HepG2 (cell line): Measurements from ENCODE around the gene NPDC1. TPM values are rescaled to one million over a fixed set of nuclear protein-coding genes. Genes with fewer than 3 reads are reported as not detected.

Experiments
- ARID2 ChIP-seq: sonication (generic); formaldehyde crosslinking; IDR thresholded peaks from 2 replicates; pipeline ENCODE4 v1.8.1; 2022; ENCODE audit warnings: mild to moderate bottlenecking, missing genetic modification reagents, borderline replicate concordance
- CC2D1A ChIP-seq: sonication (generic); formaldehyde crosslinking; IDR thresholded peaks from 2 replicates; pipeline ENCODE4 v1.8.1; 2023; ENCODE audit warnings: mild to moderate bottlenecking, missing genetic modification reagents
- CCDC6 ChIP-seq: sonication (generic); formaldehyde crosslinking; IDR thresholded peaks from 2 replicates; pipeline ENCODE4 v1.8.1; 2022; ENCODE audit warnings: mild to moderate bottlenecking, missing genetic modification reagents, moderate library complexity
- KLF9 ChIP-seq: IDR thresholded peaks from 2 replicates; pipeline ENCODE4 v1.6.1; 2016; ENCODE audit warnings: low read depth
- PCBP2 ChIP-seq: fragments of 200-400 bp; formaldehyde crosslinking; optimal IDR thresholded peaks from 2 replicates; pipeline ENCODE3; 2018; ENCODE audit warnings: low read length, low read depth; ENCODE audit not compliant: poor library complexity, severe bottlenecking
- PHF21A ChIP-seq: sonication (generic); formaldehyde crosslinking; IDR thresholded peaks from 2 replicates; pipeline ENCODE4 v1.5.0; 2020; ENCODE audit warnings: mild to moderate bottlenecking, missing genetic modification reagents
- TSC22D2 ChIP-seq: sonication (generic); formaldehyde crosslinking; IDR thresholded peaks from 2 replicates; pipeline ENCODE4 v1.5.1; 2020; ENCODE audit warnings: missing genetic modification reagents, mild to moderate bottlenecking, borderline replicate concordance
- ZFY ChIP-seq: sonication (generic); formaldehyde crosslinking; IDR thresholded peaks from 2 replicates; pipeline ENCODE4 v1.4.0; 2020; ENCODE audit warnings: missing genetic modification reagents
- ZNF329 ChIP-seq: sonication (generic); formaldehyde crosslinking; IDR thresholded peaks from 2 replicates; pipeline ENCODE4 v1.9.0; 2021; ENCODE audit warnings: low read depth, mild to moderate bottlenecking, missing genetic modification reagents
- ZNF350 ChIP-seq: sonication (generic); formaldehyde crosslinking; IDR thresholded peaks from 2 replicates; pipeline ENCODE4 v1.4.0; 2020; ENCODE audit warnings: mild to moderate bottlenecking, low read depth, missing genetic modification reagents, borderline replicate concordance
- ZNF557 ChIP-seq: sonication (generic); formaldehyde crosslinking; IDR thresholded peaks from 2 replicates; pipeline ENCODE4 v1.4.0; 2020; ENCODE audit warnings: missing genetic modification reagents
- ZNF614 ChIP-seq: IDR thresholded peaks from 2 replicates; pipeline ENCODE4 v1.6.1; 2018; ENCODE audit warnings: missing biosample characterization, missing genetic modification reagents, inconsistent platforms, borderline replicate concordance
- ZNF674 ChIP-seq: sonication (generic); formaldehyde crosslinking; IDR thresholded peaks from 2 replicates; pipeline ENCODE4 v1.5.0; 2020; ENCODE audit warnings: low read depth, mild to moderate bottlenecking, missing genetic modification reagents
- ZNF678 ChIP-seq: sonication (generic); formaldehyde crosslinking; IDR thresholded peaks from 2 replicates; pipeline ENCODE4 v1.4.0; 2020; ENCODE audit warnings: mild to moderate bottlenecking, missing genetic modification reagents
- ZNF816 ChIP-seq: sonication (generic); formaldehyde crosslinking; IDR thresholded peaks from 2 replicates; pipeline ENCODE4 v1.8.0; 2022; ENCODE audit warnings: missing genetic modification reagents, mild to moderate bottlenecking, borderline replicate concordance
- polyA plus RNA-seq, 8 experiments: library from polyadenylated mRNA; depleted of rRNA in 3 of 8; stranded (reverse) in 7 of 8; unstranded in 1 of 8; fragments of >200 nt; fragmentation: Illumina TruSeq in 4 of 8; extraction: Trizol in 4 of 8; gene quantifications; 2 replicates each; pipeline versions ENCODE4 v1.2.1 to v1.2.3, GENCODE V29; 2011 to 2016; ENCODE audit warnings: low read depth in 4 of 8, missing spikeins in 1 of 8, mixed read lengths in 1 of 8; ENCODE audit not compliant: insufficient read depth in 1 of 8
- total RNA-seq, 5 experiments: library from RNA; depleted of rRNA; stranded (reverse); fragments of >200 nt; fragmentation: Illumina TruSeq; extraction: Trizol; gene quantifications; 2 replicates each; pipeline ENCODE4 v1.2.3, GENCODE V29; 2016; ENCODE audit warnings: low read depth in 1 of 5
- TF ChIP-seq, protein P1 (sequence below): sonication (generic); formaldehyde crosslinking; IDR thresholded peaks from 2 replicates; pipeline ENCODE4 v1.8.0; 2022; ENCODE audit warnings: mild to moderate bottlenecking, missing genetic modification reagents, borderline replicate concordance
- TF ChIP-seq, protein P2 (sequence below): sonication (generic); formaldehyde crosslinking; IDR thresholded peaks from 2 replicates; pipeline ENCODE4 v1.4.0; 2020; ENCODE audit warnings: missing genetic modification reagents
- TF ChIP-seq, protein P3 (sequence below): IDR thresholded peaks from 2 replicates; pipeline ENCODE4 v1.4.0; 2020; ENCODE audit warnings: mild to moderate bottlenecking, missing genetic modification reagents
- TF ChIP-seq, protein P4 (sequence below): sonication (generic); formaldehyde crosslinking; IDR thresholded peaks from 2 replicates; pipeline ENCODE4 v1.4.0; 2020; ENCODE audit warnings: missing genetic modification reagents, borderline replicate concordance

Gene NPDC1
- total and polyA plus RNA-seq, 2 of the 13 experiments (the other 11 are each of a cell fraction or from before 2014, with no cell fraction given), result 0.84 to 5.4 TPM

DNA sequence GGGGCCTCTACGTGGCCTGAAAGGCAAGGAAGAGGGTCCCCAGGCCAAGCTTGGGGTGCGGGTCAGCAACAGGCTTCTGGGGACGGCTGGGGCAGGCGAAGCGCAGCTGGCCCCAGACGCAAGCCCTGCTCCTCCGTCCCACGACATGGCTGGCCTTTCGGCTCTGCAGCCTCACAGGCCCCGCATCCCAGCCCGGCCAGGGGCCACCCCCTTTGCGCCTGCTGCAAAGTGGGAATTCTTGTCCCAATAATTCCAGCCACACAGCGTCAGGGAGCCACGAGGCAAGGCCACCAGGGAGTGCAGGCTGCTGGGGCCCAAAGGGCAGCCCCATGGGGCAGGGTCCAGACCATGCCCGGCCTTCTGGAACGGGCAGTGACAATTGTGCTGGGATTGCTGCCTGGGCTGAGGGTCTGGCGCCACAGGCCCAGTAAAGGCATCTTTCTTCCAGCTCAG is 9.0 kb upstream of the NPDC1 start (continued):
- TF ChIP-seq, protein P1, sequence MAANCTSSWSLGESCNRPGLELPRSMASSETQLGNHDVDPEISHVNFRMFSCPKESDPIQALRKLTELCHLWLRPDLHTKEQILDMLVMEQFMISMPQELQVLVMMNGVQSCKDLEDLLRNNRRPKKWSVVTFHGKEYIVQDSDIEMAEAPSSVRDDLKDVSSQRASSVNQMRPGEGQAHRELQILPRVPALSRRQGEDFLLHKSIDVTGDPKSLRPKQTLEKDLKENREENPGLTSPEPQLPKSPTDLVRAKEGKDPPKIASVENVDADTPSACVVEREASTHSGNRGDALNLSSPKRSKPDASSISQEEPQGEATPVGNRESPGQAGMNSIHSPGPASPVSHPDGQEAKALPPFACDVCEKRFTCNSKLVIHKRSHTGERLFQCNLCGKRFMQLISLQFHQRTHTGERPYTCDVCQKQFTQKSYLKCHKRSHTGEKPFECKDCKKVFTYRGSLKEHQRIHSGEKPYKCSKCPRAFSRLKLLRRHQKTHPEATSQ, result no peak
- TF ChIP-seq, protein P2, sequence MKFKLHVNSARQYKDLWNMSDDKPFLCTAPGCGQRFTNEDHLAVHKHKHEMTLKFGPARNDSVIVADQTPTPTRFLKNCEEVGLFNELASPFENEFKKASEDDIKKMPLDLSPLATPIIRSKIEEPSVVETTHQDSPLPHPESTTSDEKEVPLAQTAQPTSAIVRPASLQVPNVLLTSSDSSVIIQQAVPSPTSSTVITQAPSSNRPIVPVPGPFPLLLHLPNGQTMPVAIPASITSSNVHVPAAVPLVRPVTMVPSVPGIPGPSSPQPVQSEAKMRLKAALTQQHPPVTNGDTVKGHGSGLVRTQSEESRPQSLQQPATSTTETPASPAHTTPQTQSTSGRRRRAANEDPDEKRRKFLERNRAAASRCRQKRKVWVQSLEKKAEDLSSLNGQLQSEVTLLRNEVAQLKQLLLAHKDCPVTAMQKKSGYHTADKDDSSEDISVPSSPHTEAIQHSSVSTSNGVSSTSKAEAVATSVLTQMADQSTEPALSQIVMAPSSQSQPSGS (CRISPR knock-in tag), result 0 out of 2 replicates have a peak, but pooled peaks have one; percentile 11
- TF ChIP-seq, protein P3, sequence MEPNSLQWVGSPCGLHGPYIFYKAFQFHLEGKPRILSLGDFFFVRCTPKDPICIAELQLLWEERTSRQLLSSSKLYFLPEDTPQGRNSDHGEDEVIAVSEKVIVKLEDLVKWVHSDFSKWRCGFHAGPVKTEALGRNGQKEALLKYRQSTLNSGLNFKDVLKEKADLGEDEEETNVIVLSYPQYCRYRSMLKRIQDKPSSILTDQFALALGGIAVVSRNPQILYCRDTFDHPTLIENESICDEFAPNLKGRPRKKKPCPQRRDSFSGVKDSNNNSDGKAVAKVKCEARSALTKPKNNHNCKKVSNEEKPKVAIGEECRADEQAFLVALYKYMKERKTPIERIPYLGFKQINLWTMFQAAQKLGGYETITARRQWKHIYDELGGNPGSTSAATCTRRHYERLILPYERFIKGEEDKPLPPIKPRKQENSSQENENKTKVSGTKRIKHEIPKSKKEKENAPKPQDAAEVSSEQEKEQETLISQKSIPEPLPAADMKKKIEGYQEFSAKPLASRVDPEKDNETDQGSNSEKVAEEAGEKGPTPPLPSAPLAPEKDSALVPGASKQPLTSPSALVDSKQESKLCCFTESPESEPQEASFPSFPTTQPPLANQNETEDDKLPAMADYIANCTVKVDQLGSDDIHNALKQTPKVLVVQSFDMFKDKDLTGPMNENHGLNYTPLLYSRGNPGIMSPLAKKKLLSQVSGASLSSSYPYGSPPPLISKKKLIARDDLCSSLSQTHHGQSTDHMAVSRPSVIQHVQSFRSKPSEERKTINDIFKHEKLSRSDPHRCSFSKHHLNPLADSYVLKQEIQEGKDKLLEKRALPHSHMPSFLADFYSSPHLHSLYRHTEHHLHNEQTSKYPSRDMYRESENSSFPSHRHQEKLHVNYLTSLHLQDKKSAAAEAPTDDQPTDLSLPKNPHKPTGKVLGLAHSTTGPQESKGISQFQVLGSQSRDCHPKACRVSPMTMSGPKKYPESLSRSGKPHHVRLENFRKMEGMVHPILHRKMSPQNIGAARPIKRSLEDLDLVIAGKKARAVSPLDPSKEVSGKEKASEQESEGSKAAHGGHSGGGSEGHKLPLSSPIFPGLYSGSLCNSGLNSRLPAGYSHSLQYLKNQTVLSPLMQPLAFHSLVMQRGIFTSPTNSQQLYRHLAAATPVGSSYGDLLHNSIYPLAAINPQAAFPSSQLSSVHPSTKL, result peak; percentile 9; the same call in 1 of the 2 replicates
- peak; percentile 57; the same call in 1 of the 2 replicates for TF ChIP-seq TSC22D2
- TF ChIP-seq CC2D1A (CRISPR knock-in tag), result no peak
- TF ChIP-seq, protein P4, sequence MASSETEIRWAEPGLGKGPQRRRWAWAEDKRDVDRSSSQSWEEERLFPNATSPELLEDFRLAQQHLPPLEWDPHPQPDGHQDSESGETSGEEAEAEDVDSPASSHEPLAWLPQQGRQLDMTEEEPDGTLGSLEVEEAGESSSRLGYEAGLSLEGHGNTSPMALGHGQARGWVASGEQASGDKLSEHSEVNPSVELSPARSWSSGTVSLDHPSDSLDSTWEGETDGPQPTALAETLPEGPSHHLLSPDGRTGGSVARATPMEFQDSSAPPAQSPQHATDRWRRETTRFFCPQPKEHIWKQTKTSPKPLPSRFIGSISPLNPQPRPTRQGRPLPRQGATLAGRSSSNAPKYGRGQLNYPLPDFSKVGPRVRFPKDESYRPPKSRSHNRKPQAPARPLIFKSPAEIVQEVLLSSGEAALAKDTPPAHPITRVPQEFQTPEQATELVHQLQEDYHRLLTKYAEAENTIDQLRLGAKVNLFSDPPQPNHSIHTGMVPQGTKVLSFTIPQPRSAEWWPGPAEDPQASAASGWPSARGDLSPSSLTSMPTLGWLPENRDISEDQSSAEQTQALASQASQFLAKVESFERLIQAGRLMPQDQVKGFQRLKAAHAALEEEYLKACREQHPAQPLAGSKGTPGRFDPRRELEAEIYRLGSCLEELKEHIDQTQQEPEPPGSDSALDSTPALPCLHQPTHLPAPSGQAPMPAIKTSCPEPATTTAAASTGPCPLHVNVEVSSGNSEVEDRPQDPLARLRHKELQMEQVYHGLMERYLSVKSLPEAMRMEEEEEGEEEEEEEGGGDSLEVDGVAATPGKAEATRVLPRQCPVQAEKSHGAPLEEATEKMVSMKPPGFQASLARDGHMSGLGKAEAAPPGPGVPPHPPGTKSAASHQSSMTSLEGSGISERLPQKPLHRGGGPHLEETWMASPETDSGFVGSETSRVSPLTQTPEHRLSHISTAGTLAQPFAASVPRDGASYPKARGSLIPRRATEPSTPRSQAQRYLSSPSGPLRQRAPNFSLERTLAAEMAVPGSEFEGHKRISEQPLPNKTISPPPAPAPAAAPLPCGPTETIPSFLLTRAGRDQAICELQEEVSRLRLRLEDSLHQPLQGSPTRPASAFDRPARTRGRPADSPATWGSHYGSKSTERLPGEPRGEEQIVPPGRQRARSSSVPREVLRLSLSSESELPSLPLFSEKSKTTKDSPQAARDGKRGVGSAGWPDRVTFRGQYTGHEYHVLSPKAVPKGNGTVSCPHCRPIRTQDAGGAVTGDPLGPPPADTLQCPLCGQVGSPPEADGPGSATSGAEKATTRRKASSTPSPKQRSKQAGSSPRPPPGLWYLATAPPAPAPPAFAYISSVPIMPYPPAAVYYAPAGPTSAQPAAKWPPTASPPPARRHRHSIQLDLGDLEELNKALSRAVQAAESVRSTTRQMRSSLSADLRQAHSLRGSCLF (CRISPR knock-in tag), result no peak
- no peak for TF ChIP-seq ZNF350 (CRISPR knock-in tag)
- TF ChIP-seq ZNF678 (CRISPR knock-in tag), result no peak
- no peak for TF ChIP-seq ZNF614 (CRISPR knock-in tag)
- TF ChIP-seq KLF9 (CRISPR knock-in tag), result 0 out of 2 replicates have a peak, but pooled peaks have one; percentile 12
- TF ChIP-seq ZFY (CRISPR knock-in tag), result peak; percentile 89
- no peak for TF ChIP-seq ZNF329
- no peak for TF ChIP-seq PHF21A (CRISPR knock-in tag)
- no peak for TF ChIP-seq ZNF557 (CRISPR knock-in tag)
- peak; percentile 95 for TF ChIP-seq ARID2 (CRISPR knock-in tag)
- 0 out of 2 replicates have a peak, but pooled peaks have one; percentile 18 for TF ChIP-seq CCDC6
- TF ChIP-seq ZNF674 (CRISPR knock-in tag), result no peak
- no peak for TF ChIP-seq PCBP2
- no peak for TF ChIP-seq ZNF816 (CRISPR knock-in tag)
